Bronchial epithelial cell (primary cell): Measurements from ENCODE around the gene FSTL4. TPM values are rescaled to one million over a fixed set of nuclear protein-coding genes. Genes with fewer than 3 reads are reported as not detected.

Experiments used
- DNase-seq: peaks from one replicate; pipeline ENCODE4 v3.0.0-alpha.2; 2010; ENCODE audit warnings: low read depth
- FAIRE-seq: peaks from 2 replicates; lab custom pipeline; 2011; peaks lifted over from hg19 to GRCh38; lab: Jason Lieb, UNC
- H3K27me3 ChIP-seq: 2 replicates; pipeline ENCODE4 v1.5.1; 2011; ENCODE audit warnings: low read length; ENCODE audit not compliant: control insufficient read depth, insufficient read depth
- H3K36me3 ChIP-seq: 2 replicates; pipeline ENCODE4 v1.5.1; 2011; ENCODE audit warnings: low read length; ENCODE audit not compliant: control insufficient read depth, insufficient read depth
- H3K4me3 ChIP-seq: 2 replicates; pipeline ENCODE4 v1.5.1; 2011; ENCODE audit warnings: mild to moderate bottlenecking, low read depth, low read length, control low read depth
- total RNA-seq: library from RNA; depleted of rRNA; stranded (reverse); fragments of >200 nt; gene quantifications from 2 replicates; pipeline ENCODE4 v1.2.1, GENCODE V29; 2014
- TF ChIP-seq, protein P1 (sequence below): IDR thresholded peaks from 2 replicates; pipeline ENCODE4 v1.5.1; 2011; ENCODE audit warnings: mild to moderate bottlenecking, moderate library complexity, low read length, control low read depth, inconsistent platforms; ENCODE audit not compliant: insufficient read depth, severe bottlenecking

FSTL4 gene
- total RNA-seq, 1 donor from 2014 or later = not detected

DNA sequence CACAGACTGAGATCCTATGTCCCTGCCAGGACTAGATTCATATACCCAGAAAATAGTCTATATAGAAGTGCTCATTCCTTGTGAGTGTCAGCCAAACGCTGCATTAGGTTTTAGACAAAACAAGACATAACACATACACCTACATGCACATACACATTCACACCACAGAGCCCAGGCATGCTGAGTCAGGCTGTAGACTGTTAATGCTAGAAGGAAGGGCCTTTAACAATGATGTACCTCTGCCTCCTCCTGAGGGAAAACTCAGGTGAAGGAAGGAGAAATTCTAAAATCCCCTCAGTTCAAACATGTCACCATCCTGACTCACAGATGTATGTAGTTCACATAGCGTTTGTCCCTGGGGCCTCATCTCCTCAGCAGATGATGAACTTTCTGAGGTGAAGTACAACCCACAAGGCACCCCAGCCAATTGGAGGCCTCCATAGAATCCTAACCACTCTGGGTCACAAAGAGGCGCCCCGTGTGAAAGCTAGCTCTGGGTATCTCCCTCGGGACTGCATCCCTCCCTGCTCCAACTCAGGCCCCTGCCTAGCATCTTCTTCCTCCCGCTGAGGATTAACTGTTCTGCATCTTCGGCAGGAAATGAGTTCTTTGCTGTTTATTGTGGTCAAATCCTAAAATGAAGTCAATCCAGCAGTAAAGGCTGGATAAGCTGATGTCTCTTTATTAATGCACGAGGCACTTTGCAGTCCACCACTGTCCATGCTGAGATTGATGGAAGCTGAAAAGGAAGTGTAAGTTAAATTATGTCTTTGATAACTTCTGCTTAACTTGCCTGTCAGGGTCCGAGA, 40.8 kb upstream of the FSTL4 start:
- no peak overlapping the region for H3K4me3 ChIP-seq
- no peaks in the 10 kb centered on the region for H3K27me3 ChIP-seq
- TF ChIP-seq, protein P1, sequence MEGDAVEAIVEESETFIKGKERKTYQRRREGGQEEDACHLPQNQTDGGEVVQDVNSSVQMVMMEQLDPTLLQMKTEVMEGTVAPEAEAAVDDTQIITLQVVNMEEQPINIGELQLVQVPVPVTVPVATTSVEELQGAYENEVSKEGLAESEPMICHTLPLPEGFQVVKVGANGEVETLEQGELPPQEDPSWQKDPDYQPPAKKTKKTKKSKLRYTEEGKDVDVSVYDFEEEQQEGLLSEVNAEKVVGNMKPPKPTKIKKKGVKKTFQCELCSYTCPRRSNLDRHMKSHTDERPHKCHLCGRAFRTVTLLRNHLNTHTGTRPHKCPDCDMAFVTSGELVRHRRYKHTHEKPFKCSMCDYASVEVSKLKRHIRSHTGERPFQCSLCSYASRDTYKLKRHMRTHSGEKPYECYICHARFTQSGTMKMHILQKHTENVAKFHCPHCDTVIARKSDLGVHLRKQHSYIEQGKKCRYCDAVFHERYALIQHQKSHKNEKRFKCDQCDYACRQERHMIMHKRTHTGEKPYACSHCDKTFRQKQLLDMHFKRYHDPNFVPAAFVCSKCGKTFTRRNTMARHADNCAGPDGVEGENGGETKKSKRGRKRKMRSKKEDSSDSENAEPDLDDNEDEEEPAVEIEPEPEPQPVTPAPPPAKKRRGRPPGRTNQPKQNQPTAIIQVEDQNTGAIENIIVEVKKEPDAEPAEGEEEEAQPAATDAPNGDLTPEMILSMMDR = no peak
- FAIRE-seq (no peak), DNase-seq (peak; percentile 91)
- H3K36me3 ChIP-seq = no peaks in the 10 kb centered on the region

GRCh38 chr5:133644000-133644865, 31.9 kb upstream of the FSTL4 start:
- Histone ChIP-seq H3K27me3 (peaks cover 3% of the 10 kb centered on the region), H3K36me3 (no peaks in the 10 kb centered on the region), H3K4me3 (no peak overlapping the region)
- no peak for DNase-seq
- TF ChIP-seq, protein P1 = no peak
- FAIRE-seq = peak; percentile 72

GRCh38 chr5:133643365-133643764, 31.0 kb upstream of the FSTL4 start:
- H3K27me3 ChIP-seq = peaks cover 3% of the 10 kb centered on the region
- no peak overlapping the region for H3K4me3 ChIP-seq
- H3K36me3 ChIP-seq = no peaks in the 10 kb centered on the region
- DNase-seq (no peak), FAIRE-seq (no peak)
- TF ChIP-seq, protein P1 = no peak

DNA sequence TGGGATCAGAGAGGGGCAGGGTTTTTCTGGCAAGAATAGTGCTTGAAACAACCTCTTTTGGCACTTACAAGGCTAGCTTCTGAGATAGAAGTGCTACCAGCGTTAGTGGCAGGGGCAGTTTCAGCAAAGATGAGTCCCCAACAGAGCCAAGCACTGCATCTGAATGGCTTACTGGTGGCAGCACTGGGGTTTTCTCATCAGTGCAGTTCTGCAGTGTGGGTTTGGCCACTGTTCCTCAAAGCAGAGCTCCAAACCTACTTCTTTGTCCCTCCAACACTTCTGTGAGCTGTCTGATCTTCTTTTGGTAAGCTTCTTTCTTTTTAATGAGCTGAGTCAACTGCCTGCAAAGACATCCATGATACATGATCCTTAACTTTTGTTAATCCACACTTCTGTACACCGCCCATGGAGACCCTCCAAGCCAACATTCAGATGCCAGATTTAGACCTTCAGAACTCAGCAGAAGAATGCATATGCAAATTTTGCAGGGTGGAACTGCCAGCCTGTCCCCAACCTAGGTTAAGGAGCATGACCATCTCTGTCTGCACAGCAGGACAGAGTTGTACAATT, 29.9 kb upstream of the FSTL4 start:
- Histone ChIP-seq H3K36me3 (no peaks in the 10 kb centered on the region), H3K4me3 (no peak overlapping the region), H3K27me3 (peaks cover 4% of the 10 kb centered on the region)
- FAIRE-seq (peak; percentile 58), DNase-seq (no peak)
- TF ChIP-seq, protein P1 = no peak

DNA sequence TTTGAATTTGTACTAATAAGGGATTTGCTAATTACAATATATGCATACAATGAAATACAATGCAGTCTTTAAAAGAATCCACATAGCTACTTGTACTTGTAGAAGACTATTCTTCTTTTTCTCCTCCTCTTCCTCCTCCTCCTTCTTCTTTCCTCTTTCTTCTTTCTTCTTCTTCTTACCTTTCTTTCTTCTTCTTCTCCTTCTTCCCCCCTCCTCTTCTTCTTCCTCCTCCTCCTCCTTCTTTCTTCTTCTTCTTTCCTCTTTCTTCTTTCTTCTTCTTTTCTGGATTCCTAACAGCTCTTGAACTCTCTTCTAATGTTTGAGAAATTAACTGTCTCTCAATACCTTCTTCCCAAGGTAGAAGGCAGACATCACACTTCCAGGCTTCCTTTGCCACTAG, 29.3 kb upstream of the FSTL4 start:
- Histone ChIP-seq H3K4me3 (no peak overlapping the region), H3K27me3 (peaks cover 4% of the 10 kb centered on the region), H3K36me3 (no peaks in the 10 kb centered on the region)
- DNase-seq (no peak), FAIRE-seq (no peak)
- TF ChIP-seq, protein P1 = no peak
